LoVo (cell line): Measurements from ENCODE around the gene ADGRG6.
A peak's percentile ranks its signal among the peaks of the same experiment; 100 is the strongest.
"Not testable (repeated sequence)": the region's sequence is repeated elsewhere in the genome, so short reads cannot be mapped to it uniquely, and the experiment has no call there.

Experiments
- DNase-seq: peaks from one replicate; pipeline ENCODE4 v3.0.0-alpha.2; 2016; ENCODE audit warnings: low spot score

ADGRG6 gene

DNA sequence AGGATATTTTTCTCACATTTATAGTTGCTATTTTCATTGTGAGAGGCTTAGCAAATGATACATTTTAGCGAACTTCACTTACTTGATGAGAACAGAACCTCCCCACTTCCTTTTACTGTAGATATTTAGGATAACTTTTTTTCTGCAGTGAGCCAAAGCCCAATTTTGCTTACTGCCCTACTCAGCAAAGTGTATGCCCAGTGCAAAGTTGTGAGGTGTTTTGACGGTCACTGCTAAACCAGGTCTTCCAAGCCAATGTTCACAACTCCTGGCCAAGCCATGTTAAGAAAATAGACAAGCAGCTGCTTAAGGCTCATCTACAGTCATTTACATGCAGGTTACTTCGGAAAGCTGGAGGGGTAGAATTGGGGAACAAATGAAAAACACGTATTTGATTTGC is 144.8 kb downstream of the ADGRG6 start:
- no peak for DNase-seq

DNA sequence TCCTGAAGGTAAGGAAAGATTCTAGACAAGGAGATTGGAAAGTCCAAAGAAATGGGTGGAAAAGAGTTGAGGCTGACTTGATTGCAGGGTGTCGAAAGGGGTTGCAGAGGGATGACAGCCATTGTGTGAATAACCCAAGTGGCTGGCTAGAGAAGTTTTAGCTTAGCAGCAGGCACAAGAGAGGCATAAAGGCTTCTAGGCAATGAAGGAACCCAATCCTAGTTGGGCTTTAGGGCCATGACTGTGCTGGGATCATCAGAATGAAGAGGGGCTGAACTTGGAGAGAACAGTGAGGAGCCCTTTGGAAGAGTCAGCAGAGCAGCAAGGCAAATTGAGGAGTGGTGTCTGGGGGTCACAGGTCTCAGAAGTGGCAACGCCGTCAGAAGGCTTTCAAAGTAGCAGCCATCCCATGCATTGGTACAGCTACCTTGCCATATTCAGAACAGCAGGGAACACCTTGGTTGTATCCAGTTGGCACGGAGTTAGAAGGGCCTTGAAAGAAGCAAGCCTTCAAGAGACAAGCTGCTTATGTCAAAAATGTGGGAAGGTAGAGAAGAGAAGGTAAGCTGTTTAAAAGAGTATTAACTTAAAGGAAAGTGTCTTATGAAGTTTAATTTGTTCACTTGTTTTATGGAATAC is 146.4 kb downstream of the ADGRG6 start:
- no peak for DNase-seq

- not testable (repeated sequence) for DNase-seq
Measured at GRCh38 chr6:142450856-142451255, 149.0 kb downstream of the ADGRG6 start.

GRCh38 chr6:142452993-142453392 is 151.2 kb downstream of the ADGRG6 start:
- DNase-seq: no peak

- not testable (repeated sequence) for DNase-seq
Measured at GRCh38 chr6:142454196-142454595, 152.4 kb downstream of the ADGRG6 start.

DNA sequence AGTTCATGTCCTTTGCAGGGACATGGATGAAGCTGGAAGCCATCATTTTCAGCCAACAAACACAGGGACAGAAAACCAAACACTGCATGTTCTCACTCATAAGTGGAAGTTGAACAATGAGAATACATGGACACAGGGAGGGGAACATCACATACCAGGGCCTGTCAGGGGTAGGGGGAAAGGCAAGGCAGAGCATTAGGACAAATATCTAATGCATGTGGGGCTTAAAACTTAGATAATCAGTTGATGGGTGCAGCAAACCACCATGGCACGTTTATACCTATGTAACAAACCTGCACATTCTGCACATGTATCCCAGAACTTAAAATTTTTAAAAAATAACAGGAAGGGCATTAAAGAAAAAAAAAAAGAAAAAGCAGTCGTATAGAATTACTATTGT is 153.0 kb downstream of the ADGRG6 start:
- DNase-seq: not testable (repeated sequence)

- no peak for DNase-seq
Measured at GRCh38 chr6:142455957-142456589, 154.3 kb downstream of the ADGRG6 start.

DNA sequence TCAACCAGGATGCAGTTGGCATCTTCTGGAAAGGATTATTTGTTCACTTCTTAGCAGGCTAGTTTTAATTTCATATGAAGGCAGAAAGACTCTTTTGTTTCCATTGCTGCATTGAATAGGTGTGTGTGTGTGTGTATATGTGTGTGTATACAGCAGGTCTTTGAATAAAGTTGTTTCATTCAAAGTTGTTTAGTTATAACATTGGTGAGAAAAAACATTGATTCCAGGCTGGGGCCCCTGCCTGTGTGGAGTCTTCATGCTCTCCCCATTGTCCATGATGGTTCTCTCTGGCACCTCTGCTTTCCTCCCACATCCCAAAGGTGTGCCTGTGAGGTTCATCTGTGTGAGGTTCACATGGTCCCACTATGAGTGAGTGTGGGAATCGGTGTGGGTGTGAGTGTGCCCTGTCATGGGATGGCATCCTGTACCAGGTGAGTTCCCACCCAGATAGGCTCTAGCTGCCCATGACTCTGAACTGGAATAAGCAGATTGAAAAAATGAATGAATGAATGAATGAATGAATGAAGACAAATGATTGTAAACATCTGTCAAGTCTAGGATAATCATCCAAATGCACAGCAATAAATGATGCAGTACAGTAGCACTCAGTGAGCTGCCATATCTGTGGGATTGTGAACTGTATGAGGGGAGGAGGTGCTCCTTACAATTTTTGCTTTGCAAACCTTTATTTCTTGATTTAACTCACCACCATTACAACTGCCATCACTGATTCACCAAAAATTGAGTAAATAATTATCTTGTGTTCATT is 156.0 kb downstream of the ADGRG6 start:
- DNase-seq: no peak

GRCh38 chr6:142458836-142459235 is 157.0 kb downstream of the ADGRG6 start:
- no peak for DNase-seq

DNA sequence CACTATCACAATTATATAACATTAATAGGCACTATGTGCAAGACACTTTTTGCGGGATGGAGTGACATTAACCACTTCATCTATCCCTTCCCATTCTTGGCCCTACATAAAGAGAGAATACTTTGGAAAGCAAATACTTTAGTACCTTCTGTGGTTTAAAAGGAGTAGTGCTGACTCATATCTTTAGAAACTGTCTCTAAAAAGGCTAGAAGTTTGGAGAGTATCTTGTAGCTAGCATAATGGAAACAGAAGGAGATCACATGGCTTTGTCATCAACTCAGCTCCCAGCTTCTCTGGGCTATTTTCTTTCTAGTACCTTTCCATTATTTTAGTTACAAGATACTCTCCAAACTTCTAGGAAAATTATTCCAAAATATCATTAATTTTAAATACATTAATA is 157.5 kb downstream of the ADGRG6 start:
- no peak for DNase-seq

GRCh38 chr6:142462260-142462659 is 160.5 kb downstream of the ADGRG6 start:
- DNase-seq: no peak

GRCh38 chr6:142463988-142464387 is 162.2 kb downstream of the ADGRG6 start:
- DNase-seq: no peak

DNA sequence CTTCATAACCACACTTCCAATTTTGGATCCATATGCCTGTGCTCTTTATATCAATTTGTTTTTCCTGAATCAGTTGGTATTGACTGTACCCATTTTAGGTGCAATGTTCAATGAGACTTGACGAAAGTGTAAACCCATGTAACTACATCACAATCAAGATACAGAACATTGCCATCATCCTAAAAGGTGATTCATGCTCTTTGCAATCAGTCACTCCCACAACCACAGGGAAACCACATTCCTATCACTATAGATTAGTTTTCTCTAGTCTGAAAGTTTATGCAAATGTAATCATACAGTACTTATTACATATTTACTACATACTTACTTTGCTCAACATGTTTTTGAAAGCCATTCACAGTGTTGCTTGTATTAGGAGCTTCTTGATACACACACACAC is 167.4 kb downstream of the ADGRG6 start:
- DNase-seq: no peak

DNA sequence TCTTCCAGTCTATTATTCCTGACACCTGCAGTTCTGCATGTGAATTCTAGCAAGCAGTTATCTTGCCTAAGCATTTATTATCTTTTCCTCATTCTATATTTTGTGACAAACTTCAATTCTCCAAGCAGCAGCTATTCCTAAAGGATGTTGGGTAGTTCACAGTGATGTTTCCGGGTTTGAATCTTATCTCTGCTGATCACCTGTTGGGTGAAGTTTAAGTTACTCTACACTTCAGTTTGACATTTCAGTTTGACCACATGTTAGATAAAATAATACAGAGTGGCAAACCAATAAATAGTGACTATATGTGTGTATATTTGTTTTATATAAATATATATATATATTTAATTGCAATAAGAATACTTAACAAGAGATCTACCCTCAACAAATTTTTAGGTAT is 168.6 kb downstream of the ADGRG6 start:
- no peak for DNase-seq

DNA sequence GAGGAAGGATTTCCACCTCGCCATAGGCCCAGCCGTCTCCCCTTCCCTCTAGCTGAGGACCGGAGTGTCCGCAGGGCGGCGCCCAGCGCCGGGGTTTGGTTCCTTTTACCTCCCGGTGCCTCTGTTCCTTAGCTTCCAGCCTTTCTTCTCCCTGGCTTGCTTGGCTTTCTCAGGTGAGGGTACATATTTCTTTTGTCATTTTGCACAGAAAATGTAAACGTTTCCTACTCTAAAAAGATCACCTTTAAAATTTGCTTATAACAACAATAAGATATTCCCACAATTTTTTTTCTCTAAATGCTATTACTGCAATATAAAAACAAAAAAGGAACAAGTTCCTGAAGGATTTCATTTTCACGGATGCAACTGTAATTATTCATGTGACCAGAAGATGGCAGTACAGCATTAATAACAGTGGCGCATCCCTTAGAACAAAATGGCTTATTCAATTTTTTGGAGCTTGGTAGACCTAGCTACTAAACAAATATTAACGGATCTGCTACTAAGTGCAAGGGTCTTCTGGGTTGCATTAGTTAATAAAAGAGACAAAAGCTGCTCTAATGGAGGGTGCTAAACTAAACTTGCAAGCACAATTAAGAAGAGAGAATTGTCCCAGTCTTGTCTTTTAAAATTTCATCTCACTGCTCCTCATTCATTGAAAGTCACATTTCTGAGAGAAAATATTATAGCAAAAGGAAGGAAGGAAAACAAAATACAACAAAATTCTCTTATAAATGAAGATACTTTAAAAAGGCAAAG is 172.9 kb downstream of the ADGRG6 start:
- DNase-seq: peak; percentile 52

GRCh38 chr6:142476452-142476851 is 174.6 kb downstream of the ADGRG6 start:
- no peak for DNase-seq

- no peak for DNase-seq
Measured at GRCh38 chr6:142478117-142478516, 176.3 kb downstream of the ADGRG6 start.

DNA sequence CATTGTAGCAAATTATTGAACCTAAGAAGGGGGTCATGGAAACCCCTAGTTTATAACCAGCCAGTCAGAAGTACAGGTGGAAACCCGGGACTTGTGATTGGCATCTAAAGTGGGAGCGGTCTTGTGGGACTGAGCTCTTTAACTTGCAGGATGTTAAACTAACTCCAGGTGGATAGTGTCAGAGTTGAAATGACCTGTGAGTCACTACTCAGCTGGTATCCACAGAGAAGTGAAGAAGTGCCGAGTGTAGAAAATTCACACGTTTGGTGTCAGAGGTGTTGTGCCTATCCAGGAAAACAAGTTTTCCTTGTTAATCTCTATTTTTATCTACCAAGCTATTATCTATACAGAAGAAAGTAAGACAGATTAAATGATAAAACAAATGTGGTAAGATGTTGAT is 179.7 kb downstream of the ADGRG6 start:
- no peak for DNase-seq

- DNase-seq: no peak
Measured at GRCh38 chr6:142482249-142482648, 180.4 kb downstream of the ADGRG6 start.

DNA sequence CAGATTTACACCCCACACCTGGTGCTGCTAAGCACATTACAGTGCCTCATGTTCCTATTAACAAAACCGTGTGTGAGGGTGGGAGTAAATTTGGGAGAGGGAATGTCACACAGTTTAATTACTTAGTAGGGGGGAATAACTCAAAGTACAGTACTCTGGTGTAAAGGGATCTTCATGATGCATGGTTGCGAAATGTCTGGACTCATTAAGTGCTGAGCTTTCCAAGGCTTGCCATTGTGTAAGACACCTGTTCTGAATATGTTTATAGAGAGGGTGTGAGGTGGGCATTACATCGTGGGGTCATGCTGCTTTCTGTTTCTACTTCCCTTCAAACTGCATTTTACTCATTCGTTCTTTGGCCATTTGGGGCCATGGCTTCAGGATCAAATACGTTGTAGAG is 181.2 kb downstream of the ADGRG6 start:
- no peak for DNase-seq

- DNase-seq: no peak
Measured at GRCh38 chr6:142485256-142485655, 183.4 kb downstream of the ADGRG6 start.
